Ishikawa (cell line): ENCODE measurements around the gene KATNB1.

ENCODE experiments used
- MAX ChIP-seq: IDR thresholded peaks from 2 replicates; pipeline ENCODE4 v1.6.1; 2012
- RAD21 ChIP-seq: IDR thresholded peaks from 2 replicates; pipeline ENCODE4 v1.6.1; 2012; ENCODE audit warnings: low read depth
- TAF1 ChIP-seq: IDR thresholded peaks from 2 replicates; pipeline ENCODE4 v1.6.1; 2012; ENCODE audit warnings: low read depth, mild to moderate bottlenecking
- YY1 ChIP-seq: IDR thresholded peaks from 2 replicates; pipeline ENCODE4 v1.6.1; 2012; ENCODE audit warnings: low read depth

GRCh38 chr16:57784334-57784733 lies 48.8 kb downstream of the KATNB1 start:
- no peak for TF ChIP-seq YY1
- no peak for TF ChIP-seq TAF1
- no peak for TF ChIP-seq RAD21
- TF ChIP-seq MAX = no peak
